Neutrophil (primary cell): ENCODE data around the gene HIRA.
A peak's percentile ranks its signal among the peaks of the same experiment; 100 is the strongest.

ENCODE experiments used
- H3K27ac ChIP-seq: fragments of 200-600 bp; sonication (generic); 2 replicates; pipeline ENCODE4 v1.5.1; 2016; ENCODE audit warnings: mild to moderate bottlenecking, moderate library complexity
- H3K27me3 ChIP-seq: fragments of 200-600 bp; sonication (generic); 2 replicates; pipeline ENCODE4 v1.6.0; 2016; ENCODE audit warnings: mild to moderate bottlenecking
- H3K36me3 ChIP-seq: fragments of 200-600 bp; sonication (generic); 2 replicates; pipeline ENCODE4 v1.5.1; 2017
- H3K4me1 ChIP-seq, 2 experiments: fragments of 200-600 bp in 1 of 2; sonication (generic) in 1 of 2; 1 replicate in 1 of 2; 2 replicates in 1 of 2; pipeline versions ENCODE4 v1.5.1 to v1.6.1; 2013 to 2016; ENCODE audit warnings: low read depth in 1 of 2, low read length in 1 of 2, mild to moderate bottlenecking in 1 of 2, moderate library complexity in 1 of 2; ENCODE audit not compliant: control insufficient read depth in 1 of 2, insufficient read depth in 1 of 2
- H3K4me3 ChIP-seq, 2 experiments: fragments of 200-600 bp in 1 of 2; sonication (generic) in 1 of 2; 1 replicate in 1 of 2; 2 replicates in 1 of 2; pipeline ENCODE4 v1.5.1; 2013 to 2016; ENCODE audit warnings: low read depth in 1 of 2, low read length in 1 of 2, mild to moderate bottlenecking in 1 of 2, moderate library complexity in 1 of 2
- H3K9me3 ChIP-seq: fragments of 200-600 bp; sonication (generic); 2 replicates; pipeline ENCODE4 v1.5.1; 2016
- CTCF ChIP-seq: fragments of 200-600 bp; sonication (generic); IDR thresholded peaks from 2 replicates; pipeline ENCODE4 v1.5.1; 2016; ENCODE audit warnings: antibody characterized with exemption

HIRA gene

GRCh38 chr22:19350476-19350859 is 81.1 kb downstream of the HIRA start:
- Histone ChIP-seq H3K4me1 (peaks cover 0 to 6% of the 10 kb centered on the region in 2 experiments), H3K4me3 (no peak overlapping the region), H3K27ac (no peak overlapping the region), H3K36me3 (peaks cover 100% of the 10 kb centered on the region), H3K9me3 (no peaks in the 10 kb centered on the region), H3K27me3 (no peaks in the 10 kb centered on the region)
- TF ChIP-seq CTCF = no peak

- H3K4me1 ChIP-seq = peaks cover 0 to 6% of the 10 kb centered on the region in 2 experiments
- no peak for TF ChIP-seq CTCF
- H3K36me3 ChIP-seq = peaks cover 99% of the 10 kb centered on the region
Measured at GRCh38 chr22:19349778-19350475, 81.6 kb downstream of the HIRA start.

GRCh38 chr22:19346677-19347265 is 84.8 kb downstream of the HIRA start:
- Histone ChIP-seq H3K27ac (peak overlapping the region; percentile 35), H3K36me3 (peaks cover 84% of the 10 kb centered on the region), H3K4me3 (no peak overlapping the region), H3K4me1 (peaks cover 0 to 6% of the 10 kb centered on the region in 2 experiments), H3K9me3 (no peaks in the 10 kb centered on the region), H3K27me3 (no peaks in the 10 kb centered on the region)
- no peak for TF ChIP-seq CTCF

More at GRCh38 chr22:19349778-19350475, 81.6 kb downstream of the HIRA start:
- no peak overlapping the region for H3K4me3 ChIP-seq
- no peak overlapping the region for H3K27ac ChIP-seq
- H3K9me3 ChIP-seq = no peaks in the 10 kb centered on the region
- H3K27me3 ChIP-seq = no peaks in the 10 kb centered on the region

GRCh38 chr22:19344420-19344819 is 87.1 kb downstream of the HIRA start:
- H3K4me1 ChIP-seq = peaks cover 0 to 6% of the 10 kb centered on the region in 2 experiments
- H3K27ac ChIP-seq = no peak overlapping the region
- no peaks in the 10 kb centered on the region for H3K9me3 ChIP-seq
- no peaks in the 10 kb centered on the region for H3K27me3 ChIP-seq
- H3K36me3 ChIP-seq = peaks cover 66% of the 10 kb centered on the region
- H3K4me3 ChIP-seq = no peak overlapping the region
- no peak for TF ChIP-seq CTCF

GRCh38 chr22:19343470-19343869 is 88.1 kb downstream of the HIRA start:
- H3K36me3 ChIP-seq = peaks cover 56% of the 10 kb centered on the region
- no peak overlapping the region for H3K27ac ChIP-seq
- no peaks in the 10 kb centered on the region for H3K9me3 ChIP-seq
- no peak for TF ChIP-seq CTCF
- H3K4me3 ChIP-seq = no peak overlapping the region
- H3K27me3 ChIP-seq = no peaks in the 10 kb centered on the region
- peaks cover 0 to 6% of the 10 kb centered on the region in 2 experiments for H3K4me1 ChIP-seq
